ENCODE data around the gene CACNA1I. TPM values are rescaled to one million over a fixed set of nuclear protein-coding genes. Genes with fewer than 3 reads are reported as not detected.

The CACNA1I gene
- polyA plus RNA-seq, 1 of the 3 experiments (the other 2 are of a cell fraction), result not detected

GRCh38 chr22:39562839-39563489 lies 7.6 kb upstream of the CACNA1I start:
- Histone ChIP-seq H3K9ac (no peak overlapping the region), H3K27me3 (ENCODE audit: insufficient read depth) (no peaks in the 10 kb centered on the region), H2AFZ (ENCODE audit: low read depth) (no peak overlapping the region), H3K9me3 (no peaks in the 10 kb centered on the region), H3K79me2 (ENCODE audit: insufficient read depth) (no peaks in the 10 kb centered on the region), H3F3A (replicated peaks; ENCODE audit: insufficient read depth) (no peaks in the 10 kb centered on the region), H3K27ac (ENCODE audit: low read depth in 2 of 2, low read length in 1 of 2) (no peak overlapping the region), H3K4me2 (no peak overlapping the region), H3K4me1 (ENCODE audit: control insufficient read depth in 1 of 2, insufficient read depth in 2 of 2, low read depth in 1 of 2, low read length in 1 of 2) (no peaks in the 10 kb centered on the region), H4K20me1 (ENCODE audit: insufficient read depth) (no peaks in the 10 kb centered on the region), H3K9me2 (no peaks in the 10 kb centered on the region), H3K36me3 (replicated peaks in 1 of 2; ENCODE audit: control insufficient read depth in 1 of 2, insufficient read depth in 2 of 2, low read length in 1 of 2) (no peaks in the 10 kb centered on the region), H3K4me3 (ENCODE audit: low read depth in 2 of 2, low read length in 1 of 2) (no peak overlapping the region)
- POLR2A ChIA-PET, result no interaction called here
- DNase-seq, result no peak
- 91% methylated on average over 6 of the region's 9 CpGs for WGBS (ENCODE audit: low lambda C conversion rate)
- CTCF ChIA-PET, result no interaction called here
- TF ChIP-seq TAF1 (IDR thresholded peaks at IDR 0.05; ENCODE audit: borderline replicate concordance, low read depth, low read length), result no peak
- TF ChIP-seq YY1 (IDR thresholded peaks at IDR 0.05; ENCODE audit: low read depth), result no peak
- no peak for TF ChIP-seq IRF3 (IDR thresholded peaks at IDR 0.05; ENCODE audit: low read depth, low read length)
- no peak for TF ChIP-seq FOSL2 (IDR thresholded peaks at IDR 0.05; ENCODE audit: borderline replicate concordance, low read depth)
- no peak for TF ChIP-seq TEAD4 (IDR thresholded peaks at IDR 0.05; ENCODE audit: borderline replicate concordance, insufficient read depth)
- TF ChIP-seq CHD2 (IDR thresholded peaks at IDR 0.05; ENCODE audit: low read length, partially characterized antibody), result no peak
- TF ChIP-seq RXRA (IDR thresholded peaks at IDR 0.05; ENCODE audit: borderline replicate concordance, low read depth), result no peak
- TF ChIP-seq NRF1 (IDR thresholded peaks at IDR 0.05; ENCODE audit: low read depth, low read length), result no peak
- TF ChIP-seq MXI1 (IDR thresholded peaks at IDR 0.05; ENCODE audit: low read depth, low read length), result no peak
- TF ChIP-seq RCOR1 (IDR thresholded peaks at IDR 0.05; ENCODE audit: low read length), result no peak
- TF ChIP-seq NFIC (IDR thresholded peaks at IDR 0.05; ENCODE audit: borderline replicate concordance), result no peak
- TF ChIP-seq FOXJ3 (CRISPR knock-in tag; IDR thresholded peaks at IDR 0.05), result no peak

- H3K9me3 ChIP-seq, result no peaks in the 10 kb centered on the region
- no peak overlapping the region for H3K27ac ChIP-seq (ENCODE audit: low read depth in 2 of 2, low read length in 1 of 2)
- no peaks in the 10 kb centered on the region for H3K79me2 ChIP-seq (ENCODE audit: insufficient read depth)
- ChIA-PET CTCF (no interaction called here), POLR2A (no interaction called here)
- H3K9ac ChIP-seq, result no peak overlapping the region
- H3K9me2 ChIP-seq, result no peaks in the 10 kb centered on the region
- no peaks in the 10 kb centered on the region for H3K36me3 ChIP-seq (replicated peaks in 1 of 2; ENCODE audit: control insufficient read depth in 1 of 2, insufficient read depth in 2 of 2, low read length in 1 of 2)
- no peaks in the 10 kb centered on the region for H4K20me1 ChIP-seq (ENCODE audit: insufficient read depth)
- H3K4me3 ChIP-seq (ENCODE audit: low read depth in 2 of 2, low read length in 1 of 2), result no peak overlapping the region
- no peak overlapping the region for H2AFZ ChIP-seq (ENCODE audit: low read depth)
- WGBS (ENCODE audit: low lambda C conversion rate), result 50% methylated on average over 6 of the region's 7 CpGs
- H3K4me1 ChIP-seq (ENCODE audit: control insufficient read depth in 1 of 2, insufficient read depth in 2 of 2, low read depth in 1 of 2, low read length in 1 of 2), result no peaks in the 10 kb centered on the region
- DNase-seq, result no peak
- no peaks in the 10 kb centered on the region for H3K27me3 ChIP-seq (ENCODE audit: insufficient read depth)
- H3K4me2 ChIP-seq, result no peak overlapping the region
- H3F3A ChIP-seq (replicated peaks; ENCODE audit: insufficient read depth), result no peaks in the 10 kb centered on the region
- no peak for TF ChIP-seq YY1 (IDR thresholded peaks at IDR 0.05; ENCODE audit: low read depth)
- no peak for TF ChIP-seq POLR2AphosphoS5 (IDR thresholded peaks at IDR 0.05; ENCODE audit: low read depth, low read length)
- TF ChIP-seq CTCF (IDR thresholded peaks at IDR 0.05), result no peak
- TF ChIP-seq SIN3A (IDR thresholded peaks at IDR 0.05; ENCODE audit: borderline replicate concordance, low read depth, low read length), result no peak
- TF ChIP-seq GABPA (IDR thresholded peaks at IDR 0.05; ENCODE audit: low read depth), result no peak
- TF ChIP-seq MAX (IDR thresholded peaks at IDR 0.05; ENCODE audit: low read depth), result no peak
- no peak for TF ChIP-seq TAF1 (IDR thresholded peaks at IDR 0.05; ENCODE audit: borderline replicate concordance, low read depth, low read length)
- no peak for TF ChIP-seq USF2 (IDR thresholded peaks at IDR 0.05; ENCODE audit: borderline replicate concordance, low read depth, low read length)
- no peak for TF ChIP-seq MXI1 (IDR thresholded peaks at IDR 0.05; ENCODE audit: low read depth, low read length)
- TF ChIP-seq FOXJ3 (CRISPR knock-in tag; IDR thresholded peaks at IDR 0.05), result no peak
- no peak for TF ChIP-seq IRF3 (IDR thresholded peaks at IDR 0.05; ENCODE audit: low read depth, low read length)
- TF ChIP-seq NFIC (IDR thresholded peaks at IDR 0.05; ENCODE audit: borderline replicate concordance), result no peak
- TF ChIP-seq MEF2A (IDR thresholded peaks at IDR 0.05; ENCODE audit: borderline replicate concordance, low read depth), result no peak
- no peak for TF ChIP-seq GATA2 (CRISPR knock-in tag; IDR thresholded peaks at IDR 0.05)
- TF ChIP-seq ELF1 (IDR thresholded peaks at IDR 0.05), result no peak
Measured at GRCh38 chr22:39563571-39564428, 6.8 kb upstream of the CACNA1I start.

All from SK-N-SH (cell line).